Natural killer cell (primary cell): ENCODE results near the gene SEL1L2. TPM values are rescaled to one million over a fixed set of nuclear protein-coding genes. Genes with fewer than 3 reads are reported as not detected.

Source experiments
- ATAC-seq, 3 donors: fragments of 150-1000 bp in 2 of 3; fragments of 200-7000 bp in 1 of 3; cut with Tn5 transposase; 1 replicate in 1 of 3; 2 replicates in 2 of 3; pipeline ENCODE4 v1.10.0; 2021; ENCODE audit warnings: mild to moderate bottlenecking in 2 of 3, moderate library complexity in 2 of 3
- DNase-seq, 2 donors: peaks; one replicate each; pipeline versions ENCODE4 v3.0.0 to v3.0.0-alpha.2; 2013 to 2021; ENCODE audit warnings: mixed read lengths in 1 of 2
- H3K27ac ChIP-seq: one replicate; pipeline ENCODE4 v1.5.1; 2013; ENCODE audit warnings: mild to moderate bottlenecking, low read length
- H3K27me3 ChIP-seq: one replicate; pipeline ENCODE4 v1.6.1; 2013; ENCODE audit warnings: low read length; ENCODE audit not compliant: control insufficient read depth, insufficient read depth
- H3K36me3 ChIP-seq: one replicate; pipeline ENCODE4 v1.6.1; 2013; ENCODE audit warnings: low read length; ENCODE audit not compliant: control insufficient read depth, insufficient read depth
- H3K4me1 ChIP-seq: one replicate; pipeline ENCODE4 v1.6.1; 2013; ENCODE audit warnings: low read length; ENCODE audit not compliant: control insufficient read depth, insufficient read depth
- H3K4me3 ChIP-seq: one replicate; pipeline ENCODE4 v1.5.1; 2013; ENCODE audit warnings: low read length
- H3K9me3 ChIP-seq: one replicate; pipeline ENCODE4 v1.6.1; 2013; ENCODE audit warnings: low read length; ENCODE audit not compliant: control insufficient read depth, insufficient read depth
- H3K27ac Mint-ChIP-seq, 2 donors: one replicate each; pipeline ENCODE4 v1.8.0; 2022; ENCODE audit warnings: mild to moderate bottlenecking in 2 of 2, mixed read lengths in 2 of 2, moderate library complexity in 1 of 2
- H3K27me3 Mint-ChIP-seq, 2 donors: one replicate each; pipeline ENCODE4 v1.8.0; 2022; ENCODE audit warnings: low read depth in 2 of 2, mixed read lengths in 2 of 2
- H3K36me3 Mint-ChIP-seq: one replicate; pipeline ENCODE4 v1.8.0; 2022; ENCODE audit warnings: mixed read lengths
- H3K4me1 Mint-ChIP-seq, 2 donors: one replicate each; pipeline ENCODE4 v1.8.0; 2022; ENCODE audit warnings: mixed read lengths in 2 of 2
- H3K4me3 Mint-ChIP-seq: one replicate; pipeline ENCODE4 v1.8.0; 2022; ENCODE audit warnings: mild to moderate bottlenecking, moderate library complexity, mixed read lengths
- H3K9me3 Mint-ChIP-seq, 2 donors: one replicate each; pipeline ENCODE4 v1.8.0; 2022; ENCODE audit warnings: mixed read lengths in 2 of 2
- CTCF ChIP-seq: fragments of 200-600 bp; IDR thresholded peaks from one replicate; pipeline ENCODE4 v1.8.0; 2022; ENCODE audit warnings: antibody characterized with exemption
- WGBS: methylation state at CpG from one replicate; pipeline ENCODE4 v1.1.7; 2013; ENCODE audit warnings: missing lambda C conversion rate; ENCODE audit not compliant: insufficient coverage; 5-methylcytosine and 5-hydroxymethylcytosine counted together
- intact Hi-C: fragments of 100-400 bp; cut with micrococcal nuclease; formaldehyde crosslinking; loops from one replicate; pipeline ENCODE4 v1.14.2; 2022
- total RNA-seq, 4 donors: library from RNA; stranded (reverse); fragments of 120-200 nt in 1 of 4; gene quantifications; one replicate each; pipeline versions ENCODE4 v1.2.3 to v1.2.4, GENCODE V29; 2013 to 2022

SEL1L2 gene
- total RNA-seq, 3 donors from 2014 or later (not counting 1 experiment from before 2014, with no cell fraction given), result not detected

DNA sequence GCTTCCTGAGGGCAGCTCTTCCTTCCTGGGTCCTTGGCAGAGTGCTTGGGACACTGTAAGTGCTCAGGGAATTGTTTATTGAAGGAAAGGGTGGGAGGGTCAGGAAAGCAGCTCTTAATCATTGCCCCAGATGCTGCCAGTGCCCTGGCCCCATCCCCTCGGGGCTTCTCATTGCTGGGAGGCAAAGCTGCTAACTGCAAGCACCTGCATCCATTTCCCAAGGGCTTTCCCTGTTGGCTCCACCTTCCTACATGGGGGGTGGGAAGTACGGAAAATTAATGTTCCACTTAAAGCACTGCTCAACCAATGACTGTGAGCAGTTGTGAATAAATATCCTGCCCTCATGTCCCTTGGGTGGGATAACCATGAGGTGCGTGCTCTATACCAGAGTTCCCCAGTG, 149.2 kb downstream of the SEL1L2 start:
- Mint-ChIP-seq H3K9me3 (no peaks in the 10 kb centered on the region), H3K36me3 (no peaks in the 10 kb centered on the region), H3K27me3 (peaks cover 2 to 6% of the 10 kb centered on the region in 2 donors), H3K4me3 (no peak overlapping the region), H3K4me1 (no peaks in the 10 kb centered on the region), H3K27ac (no peak overlapping the region)
- 85% methylated on average over 3 of the region's 3 CpGs for WGBS
- H3K36me3 ChIP-seq, result no peaks in the 10 kb centered on the region
- no peaks in the 10 kb centered on the region for H3K27me3 ChIP-seq
- H3K4me3 ChIP-seq, result no peak overlapping the region
- no peak for TF ChIP-seq CTCF
- intact Hi-C loops, result no loop called here
- no peaks in the 10 kb centered on the region for H3K9me3 ChIP-seq
- DNase-seq, result no peak
- ATAC-seq, result no peak
- no peak overlapping the region for H3K27ac ChIP-seq
- no peaks in the 10 kb centered on the region for H3K4me1 ChIP-seq

GRCh38 chr20:13840093-13840465, 150.3 kb downstream of the SEL1L2 start:
- Mint-ChIP-seq H3K4me3 (no peak overlapping the region), H3K4me1 (no peaks in the 10 kb centered on the region), H3K36me3 (no peaks in the 10 kb centered on the region), H3K9me3 (no peaks in the 10 kb centered on the region), H3K27me3 (peaks cover 2 to 6% of the 10 kb centered on the region in 2 donors), H3K27ac (no peak overlapping the region)
- no peaks in the 10 kb centered on the region for H3K4me1 ChIP-seq
- H3K4me3 ChIP-seq, result no peak overlapping the region
- no peaks in the 10 kb centered on the region for H3K36me3 ChIP-seq
- TF ChIP-seq CTCF, result no peak
- no peak for DNase-seq
- H3K9me3 ChIP-seq, result no peaks in the 10 kb centered on the region
- 77% methylated on average over 4 of the region's 4 CpGs for WGBS
- intact Hi-C loops, result no loop called here
- H3K27me3 ChIP-seq, result no peaks in the 10 kb centered on the region
- ATAC-seq, result no peak
- no peak overlapping the region for H3K27ac ChIP-seq

GRCh38 chr20:13839421-13840092, 150.9 kb downstream of the SEL1L2 start:
- WGBS, result 60% methylated on average over 4 of the region's 4 CpGs
- ATAC-seq (no peak), DNase-seq (no peak)
- TF ChIP-seq CTCF, result no peak
- H3K4me1 ChIP-seq, result no peaks in the 10 kb centered on the region
- Mint-ChIP-seq H3K27ac (no peak overlapping the region), H3K27me3 (peaks cover 2 to 6% of the 10 kb centered on the region in 2 donors), H3K4me1 (no peaks in the 10 kb centered on the region), H3K4me3 (no peak overlapping the region), H3K36me3 (no peaks in the 10 kb centered on the region), H3K9me3 (no peaks in the 10 kb centered on the region)
- intact Hi-C loops, result no loop called here
- no peaks in the 10 kb centered on the region for H3K36me3 ChIP-seq
- H3K27me3 ChIP-seq, result no peaks in the 10 kb centered on the region
- H3K4me3 ChIP-seq, result no peak overlapping the region
- H3K9me3 ChIP-seq, result no peaks in the 10 kb centered on the region
- H3K27ac ChIP-seq, result no peak overlapping the region

DNA sequence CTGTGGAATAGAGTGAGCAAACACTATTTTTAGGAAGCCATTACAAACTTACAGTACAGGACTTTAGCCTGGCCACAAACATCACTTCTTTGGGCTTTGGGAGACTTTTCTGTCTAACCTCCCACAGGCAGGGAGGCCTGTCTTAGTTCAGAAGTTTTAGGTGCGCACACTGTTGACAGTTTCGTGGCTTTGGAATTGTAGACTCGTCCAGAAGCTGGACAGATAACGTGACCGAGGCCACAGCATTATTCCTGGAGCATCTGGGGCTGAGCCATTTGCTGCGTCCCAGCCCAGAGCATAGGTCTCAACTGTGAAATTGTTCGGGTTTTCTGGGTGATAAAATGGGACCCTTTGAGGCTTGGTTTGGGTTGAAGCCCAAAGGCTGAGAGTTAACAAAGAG, 151.8 kb downstream of the SEL1L2 start:
- no peak for TF ChIP-seq CTCF
- H3K4me1 Mint-ChIP-seq, result no peaks in the 10 kb centered on the region
- DNase-seq, result no peak
- no peaks in the 10 kb centered on the region for H3K9me3 ChIP-seq
- no peak overlapping the region for H3K4me3 ChIP-seq
- ATAC-seq, result no peak
- 85% methylated on average over 7 of the region's 7 CpGs for WGBS
- no peak overlapping the region for H3K4me3 Mint-ChIP-seq
- no peaks in the 10 kb centered on the region for H3K36me3 Mint-ChIP-seq
- no peaks in the 10 kb centered on the region for H3K27me3 ChIP-seq
- peaks cover 2 to 6% of the 10 kb centered on the region in 2 donors for H3K27me3 Mint-ChIP-seq
- intact Hi-C loops, result no loop called here
- no peaks in the 10 kb centered on the region for H3K36me3 ChIP-seq
- no peak overlapping the region for H3K27ac Mint-ChIP-seq
- no peaks in the 10 kb centered on the region for H3K4me1 ChIP-seq
- H3K9me3 Mint-ChIP-seq, result no peaks in the 10 kb centered on the region
- no peak overlapping the region for H3K27ac ChIP-seq
